MM.1S (cell line): ENCODE results near the gene FAM193B.

ENCODE experiments used
- CTCF ChIP-seq: fragments of 300-600 bp; sonication (generic); IDR thresholded peaks from 2 replicates; pipeline ENCODE4 v1.5.1; 2016; ENCODE audit warnings: antibody characterized with exemption, low read length, mixed read lengths
- EZH2 ChIP-seq: fragments of 300-600 bp; sonication (generic); optimal IDR thresholded peaks from 2 replicates; pipeline ENCODE3; 2017; ENCODE audit warnings: low read depth, mild to moderate bottlenecking, antibody characterized with exemption, low read length, mixed read lengths
- EZH2phosphoT487 ChIP-seq: fragments of 300-600 bp; sonication (generic); IDR thresholded peaks from 2 replicates; pipeline ENCODE4 v1.6.1; 2018; ENCODE audit warnings: antibody characterized with exemption, low read length

- no peak for TF ChIP-seq CTCF
- TF ChIP-seq EZH2, result no peak
- TF ChIP-seq EZH2phosphoT487, result no peak
These were observed 74.6 kb downstream of the FAM193B start for GRCh38 chr5:177479774-177480173.
